GM12864 (cell line): ENCODE data around the gene DHRS1.

ENCODE experiments used
- DNase-seq: peaks from one replicate; pipeline ENCODE4 v3.0.0-alpha.2; 2011; ENCODE audit warnings: low read depth
- H3K4me3 ChIP-seq: 2 replicates; pipeline ENCODE4 v1.5.1; 2011; ENCODE audit warnings: mild to moderate bottlenecking, low read depth, low read length, control low read depth
- CTCF ChIP-seq: IDR thresholded peaks from 2 replicates; pipeline ENCODE4 v1.5.1; 2011; ENCODE audit warnings: low read depth, mild to moderate bottlenecking, moderate library complexity, low read length, control low read depth, inconsistent platforms; ENCODE audit errors: missing control alignments

Gene DHRS1

GRCh38 chr14:24308342-24309124 is 9.0 kb upstream of the DHRS1 start:
- TF ChIP-seq CTCF: no peak
- no peak overlapping the region for H3K4me3 ChIP-seq
- no peak for DNase-seq

GRCh38 chr14:24307575-24308341 is 8.2 kb upstream of the DHRS1 start, which contains the start of gene CIDEB:
CIDEB (minus strand) TSS chr14:24307977; CDS start chr14:24307858, 119 bp downstream.
- no peak within 1 kb of the TSS for H3K4me3 ChIP-seq
- no peak for DNase-seq
- TF ChIP-seq CTCF: peak; percentile 94

- no peak overlapping the region for H3K4me3 ChIP-seq
- no peak for TF ChIP-seq CTCF
- DNase-seq: no peak
Observed at GRCh38 chr14:24307156-24307574, 7.6 kb upstream of the DHRS1 start.

GRCh38 chr14:24304019-24304387 is 4.4 kb upstream of the DHRS1 start:
- no peak for DNase-seq
- H3K4me3 ChIP-seq: no peak overlapping the region
- TF ChIP-seq CTCF: no peak

GRCh38 chr14:24300326-24300980 is 873 bp upstream of the DHRS1 start:
- H3K4me3 ChIP-seq: peak overlapping the region; percentile 74
- no peak for DNase-seq
- TF ChIP-seq CTCF: no peak

- TF ChIP-seq CTCF: no peak
- DNase-seq: no peak
- H3K4me3 ChIP-seq: peak overlapping the region; percentile 74
Observed at GRCh38 chr14:24298892-24299254, 707 bp downstream of the DHRS1 start.
